ENCODE measurements around the gene CSRNP2. TPM values are rescaled to one million over a fixed set of nuclear protein-coding genes. Genes with fewer than 3 reads are reported as not detected.
"Not testable (repeated sequence)": the region's sequence is repeated elsewhere in the genome, so short reads cannot be mapped to it uniquely, and the experiment has no call there.

CSRNP2 gene
- total and polyA plus RNA-seq, 9 donors = 16.1 to 32.2 (median 23.5) TPM

- intact Hi-C loops (cut with DNase I) = no loop called here
- Histone ChIP-seq H3K27ac (peak overlapping the region; percentile 78 to 87), H3K4me3 (peak overlapping the region; percentile 99), H3K9me3 (no peaks in the 10 kb centered on the region), H3K27me3 (no peaks in the 10 kb centered on the region), H3K4me1 (ENCODE audit: insufficient read depth) (peaks cover 4% of the 10 kb centered on the region), H3K36me3 (no peaks in the 10 kb centered on the region)
- peak in 1 of 5 donors; percentile 10 for DNase-seq
- TF ChIP-seq POLR2A (IDR thresholded peaks at IDR 0.05) (no peak), EP300 (IDR thresholded peaks at IDR 0.05) (no peak), CTCF (IDR thresholded peaks at IDR 0.05) (no peak)
- WGBS, 3 donors = 1% methylated on average over 18 of the region's 18 CpGs
Measured at GRCh38 chr12:51082561-51083125, 753 bp downstream of the CSRNP2 start.

GRCh38 chr12:51081421-51081820 is 2.0 kb downstream of the CSRNP2 start:
- intact Hi-C loops (cut with DNase I) = no loop called here
- Histone ChIP-seq H3K4me3 (no peak overlapping the region), H3K27ac (no peak overlapping the region), H3K27me3 (no peaks in the 10 kb centered on the region), H3K9me3 (no peaks in the 10 kb centered on the region), H3K36me3 (no peaks in the 10 kb centered on the region), H3K4me1 (ENCODE audit: insufficient read depth) (peaks cover 4% of the 10 kb centered on the region)
- TF ChIP-seq POLR2A (IDR thresholded peaks at IDR 0.05) (no peak), CTCF (IDR thresholded peaks at IDR 0.05) (no peak), EP300 (IDR thresholded peaks at IDR 0.05) (no peak)
- WGBS, 3 donors = 64 to 76% (median 74%) methylated on average over 1 of the region's 1 CpG
- no peak for DNase-seq

- Histone ChIP-seq H3K9me3 (no peaks in the 10 kb centered on the region), H3K4me1 (ENCODE audit: insufficient read depth) (peaks cover 4% of the 10 kb centered on the region), H3K27me3 (no peaks in the 10 kb centered on the region), H3K36me3 (no peaks in the 10 kb centered on the region), H3K27ac (no peak overlapping the region), H3K4me3 (no peak overlapping the region)
- intact Hi-C loops (cut with DNase I) = no loop called here
- no peak for DNase-seq
- TF ChIP-seq POLR2A (IDR thresholded peaks at IDR 0.05) = no peak
- 50 to 54% (median 51%) methylated on average over 4 of the region's 4 CpGs for WGBS, 3 donors
Measured at GRCh38 chr12:51080136-51080535, 3.3 kb downstream of the CSRNP2 start.

GRCh38 chr12:51078866-51079265 is 4.5 kb downstream of the CSRNP2 start:
- H3K36me3 ChIP-seq; H3K27me3 ChIP-seq; intact Hi-C loops (cut with DNase I); H3K4me1 ChIP-seq (ENCODE audit: insufficient read depth); H3K4me3 ChIP-seq; DNase-seq; H3K9me3 ChIP-seq; H3K27ac ChIP-seq: not testable (repeated sequence)
- WGBS, 3 donors = 90 to 95% (median 94%) methylated on average over 6 of the region's 6 CpGs

- H3K4me3 ChIP-seq; H3K9me3 ChIP-seq; DNase-seq; H3K36me3 ChIP-seq; intact Hi-C loops (cut with DNase I); H3K4me1 ChIP-seq (ENCODE audit: insufficient read depth); H3K27me3 ChIP-seq; H3K27ac ChIP-seq: not testable (repeated sequence)
- WGBS, 3 donors = 78 to 83% (median 82%) methylated on average over 5 of the region's 5 CpGs
Measured at GRCh38 chr12:51078346-51078745, 5.0 kb downstream of the CSRNP2 start.

- no peak for TF ChIP-seq CTCF (IDR thresholded peaks at IDR 0.05)
- no peak for TF ChIP-seq EP300 (IDR thresholded peaks at IDR 0.05)
- no peak for TF ChIP-seq POLR2A (IDR thresholded peaks at IDR 0.05)
- Histone ChIP-seq H3K4me3 (no peak overlapping the region), H3K36me3 (no peaks in the 10 kb centered on the region), H3K27me3 (no peaks in the 10 kb centered on the region), H3K27ac (no peak overlapping the region), H3K9me3 (no peaks in the 10 kb centered on the region), H3K4me1 (ENCODE audit: insufficient read depth) (peaks cover 4% of the 10 kb centered on the region)
- WGBS, 3 donors = 56 to 57% (median 56%) methylated on average over 5 of the region's 5 CpGs
- DNase-seq = no peak
- intact Hi-C loops (cut with DNase I) = no loop called here
Measured at GRCh38 chr12:51077930-51078329, 5.5 kb downstream of the CSRNP2 start.
